HG03575 (cell line): ENCODE results near the gene MPHOSPH10.
"Not testable (repeated sequence)": the region's sequence is repeated elsewhere in the genome, so short reads cannot be mapped to it uniquely, and the experiment has no call there.

Experiments
- ATAC-seq: cut with Tn5 transposase; IDR thresholded peaks from one replicate; pipeline ENCODE4 v1.9.1; 2021; ENCODE audit not compliant: unreplicated experiment, insufficient number of reproducible peaks, low FRiP score; ENCODE audit errors: extremely low read depth

Gene MPHOSPH10, protein sequence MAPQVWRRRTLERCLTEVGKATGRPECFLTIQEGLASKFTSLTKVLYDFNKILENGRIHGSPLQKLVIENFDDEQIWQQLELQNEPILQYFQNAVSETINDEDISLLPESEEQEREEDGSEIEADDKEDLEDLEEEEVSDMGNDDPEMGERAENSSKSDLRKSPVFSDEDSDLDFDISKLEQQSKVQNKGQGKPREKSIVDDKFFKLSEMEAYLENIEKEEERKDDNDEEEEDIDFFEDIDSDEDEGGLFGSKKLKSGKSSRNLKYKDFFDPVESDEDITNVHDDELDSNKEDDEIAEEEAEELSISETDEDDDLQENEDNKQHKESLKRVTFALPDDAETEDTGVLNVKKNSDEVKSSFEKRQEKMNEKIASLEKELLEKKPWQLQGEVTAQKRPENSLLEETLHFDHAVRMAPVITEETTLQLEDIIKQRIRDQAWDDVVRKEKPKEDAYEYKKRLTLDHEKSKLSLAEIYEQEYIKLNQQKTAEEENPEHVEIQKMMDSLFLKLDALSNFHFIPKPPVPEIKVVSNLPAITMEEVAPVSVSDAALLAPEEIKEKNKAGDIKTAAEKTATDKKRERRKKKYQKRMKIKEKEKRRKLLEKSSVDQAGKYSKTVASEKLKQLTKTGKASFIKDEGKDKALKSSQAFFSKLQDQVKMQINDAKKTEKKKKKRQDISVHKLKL

DNA sequence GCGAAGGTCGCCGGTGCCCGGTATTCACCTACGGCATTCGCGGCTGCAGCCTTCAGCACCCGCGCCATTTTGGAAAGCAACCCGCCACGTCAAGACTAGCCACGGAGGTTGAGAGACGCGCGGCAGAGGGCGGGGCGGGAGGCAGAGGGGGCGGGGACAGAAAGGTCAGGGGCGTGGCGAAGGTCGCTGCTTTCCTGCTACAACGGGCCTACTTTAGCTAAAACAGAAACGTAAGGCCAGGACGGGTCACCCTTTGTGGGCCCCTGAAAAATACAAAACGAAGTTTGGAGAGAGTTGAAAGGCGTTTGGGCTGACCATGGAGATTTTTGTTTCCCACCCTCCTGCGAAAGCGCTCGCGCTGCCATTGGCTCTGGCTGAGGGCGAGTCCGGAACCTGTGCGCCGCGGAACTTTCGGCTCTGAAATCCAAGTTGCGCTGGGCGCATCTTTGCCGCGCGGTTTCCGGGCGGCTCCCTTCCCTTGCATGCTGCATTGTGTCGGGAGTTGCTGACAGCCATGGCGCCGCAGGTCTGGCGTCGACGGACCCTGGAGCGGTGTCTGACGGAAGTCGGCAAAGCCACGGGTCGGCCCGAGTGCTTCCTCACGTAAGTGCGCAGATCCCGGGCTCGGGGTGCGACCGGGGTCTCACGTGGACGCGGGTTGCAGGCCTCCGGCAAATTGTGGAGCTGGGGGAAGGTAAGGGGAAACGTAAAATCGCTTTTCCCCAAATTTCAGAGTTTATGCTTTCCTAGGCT lies at the start of gene MPHOSPH10, which contains the start of gene MCEE:
TSS of gene MPHOSPH10 (plus strand) at position 483 of the 753 bp plus-strand sequence. CDS start at position 515, 32 bp downstream.
TSS of gene MCEE (minus strand) at position 78 of the 753 bp plus-strand sequence. CDS start at position 68, 10 bp downstream.
- ATAC-seq: peak; percentile 55

DNA sequence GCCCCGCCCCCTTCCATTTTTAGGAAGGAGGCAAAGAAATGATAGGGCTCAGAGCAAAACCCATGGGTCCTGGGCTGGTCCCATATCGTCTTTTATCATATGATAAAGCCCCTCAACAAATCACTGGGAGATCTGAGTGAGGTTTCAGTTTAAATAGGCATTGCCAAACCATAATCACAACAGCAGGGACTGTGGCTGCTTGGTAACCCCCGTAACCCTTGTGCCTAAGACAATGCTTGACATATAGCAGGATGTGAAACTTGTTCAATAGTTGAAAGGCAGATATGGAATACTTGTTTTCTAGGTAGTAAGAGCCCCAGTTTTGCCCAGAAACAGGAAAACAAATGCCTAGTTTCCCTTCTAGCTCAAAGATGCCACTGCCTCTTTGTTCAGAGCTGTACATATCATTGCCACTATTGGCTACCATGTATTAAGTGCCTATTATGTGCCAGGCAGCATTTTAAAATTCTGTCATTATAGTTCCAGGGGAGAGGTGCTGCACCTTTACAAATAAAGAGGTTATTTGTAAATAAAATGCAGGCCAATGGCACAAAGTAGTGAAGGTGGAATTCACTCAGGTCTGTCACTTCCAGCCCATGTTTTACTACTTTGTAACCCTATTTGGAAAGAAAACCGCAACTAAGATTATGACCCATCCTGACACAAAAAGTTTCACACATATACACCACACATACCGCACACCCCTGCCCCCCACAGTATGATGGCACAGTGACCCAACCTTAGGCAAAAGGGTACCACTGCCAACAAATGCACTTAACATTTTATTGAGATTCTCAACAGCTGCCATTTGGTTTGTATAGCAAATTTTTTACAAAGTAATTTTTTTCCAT lies 47.8 kb upstream of the MPHOSPH10 start:
- ATAC-seq: no peak

DNA sequence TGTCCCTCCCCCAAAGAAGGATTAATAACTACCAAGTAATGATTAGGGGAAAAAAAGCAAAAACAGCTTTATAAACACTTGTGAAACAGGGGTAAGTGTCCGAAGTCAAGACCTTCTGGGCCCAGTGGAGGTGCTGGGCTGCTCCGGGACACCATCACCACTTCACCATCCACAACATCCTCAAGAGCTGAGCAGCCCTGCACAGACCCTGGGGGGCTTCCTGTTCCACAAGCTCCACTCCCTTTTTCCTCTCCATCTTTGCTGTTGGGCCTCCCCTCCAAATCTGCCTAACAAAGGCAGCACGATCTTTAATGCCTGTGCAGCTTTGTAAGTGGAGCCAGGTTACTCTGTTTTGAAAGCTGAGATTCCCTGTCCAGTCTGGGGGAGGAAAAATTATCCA lies 47.1 kb upstream of the MPHOSPH10 start:
- ATAC-seq: not testable (repeated sequence)

DNA sequence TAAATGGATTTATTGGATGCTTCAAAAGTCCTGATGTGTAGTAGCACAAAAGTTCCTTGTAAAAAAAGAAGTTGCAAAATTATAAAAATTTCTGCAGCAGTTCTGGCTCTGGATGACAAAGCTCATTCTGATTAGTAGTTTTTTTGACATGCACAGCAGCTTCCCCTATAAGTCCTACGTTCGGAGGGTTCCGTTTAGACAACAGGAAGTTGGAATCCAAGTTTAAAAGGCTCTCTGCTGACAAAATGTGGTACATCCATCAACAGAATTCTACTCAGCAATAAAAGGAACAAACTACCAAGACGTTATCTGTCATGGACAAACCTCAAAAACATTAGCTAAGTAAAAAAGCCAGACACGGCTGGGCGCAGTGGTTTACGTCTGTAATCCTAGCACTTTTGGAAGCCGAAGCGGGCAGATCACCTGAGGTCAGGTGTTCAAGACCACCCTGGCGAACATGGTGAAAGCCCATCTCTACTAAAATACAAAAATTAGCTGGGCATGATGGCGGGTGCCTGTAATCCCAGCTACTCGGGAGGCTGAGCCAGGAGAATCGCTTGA lies 46.6 kb upstream of the MPHOSPH10 start:
- not testable (repeated sequence) for ATAC-seq

DNA sequence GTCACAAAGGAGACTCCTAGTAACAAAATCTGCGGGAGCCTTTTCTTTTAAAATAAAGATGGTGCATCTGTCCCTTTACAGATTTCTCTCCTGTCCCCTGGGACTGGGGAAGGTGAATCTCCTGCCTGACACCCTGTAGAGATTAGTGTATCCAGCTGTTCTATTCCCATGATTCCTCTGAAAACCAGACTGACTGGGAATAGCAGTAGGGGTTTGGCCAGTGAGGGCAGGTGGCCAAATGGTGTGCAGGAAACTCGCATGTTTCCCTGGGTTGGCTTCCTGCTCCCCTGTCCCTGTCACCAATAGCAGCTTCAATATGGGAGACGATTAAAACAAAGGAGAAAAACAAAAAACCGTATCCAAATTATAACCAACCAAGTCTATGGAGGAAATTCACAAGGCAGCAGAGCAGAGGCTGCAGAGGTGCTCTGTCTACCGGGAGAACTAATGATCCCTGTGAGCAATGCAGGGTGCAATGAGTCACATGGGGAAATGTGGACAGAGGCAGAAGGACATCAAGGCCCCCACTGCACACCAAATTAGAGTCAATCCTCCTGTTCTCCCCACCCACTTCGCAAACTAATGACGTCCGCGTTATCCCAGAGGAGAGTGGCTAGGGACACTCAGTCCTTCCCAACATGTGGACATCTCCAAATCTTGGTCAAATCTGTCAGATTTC lies 45.0 kb upstream of the MPHOSPH10 start:
- ATAC-seq: not testable (repeated sequence)

DNA sequence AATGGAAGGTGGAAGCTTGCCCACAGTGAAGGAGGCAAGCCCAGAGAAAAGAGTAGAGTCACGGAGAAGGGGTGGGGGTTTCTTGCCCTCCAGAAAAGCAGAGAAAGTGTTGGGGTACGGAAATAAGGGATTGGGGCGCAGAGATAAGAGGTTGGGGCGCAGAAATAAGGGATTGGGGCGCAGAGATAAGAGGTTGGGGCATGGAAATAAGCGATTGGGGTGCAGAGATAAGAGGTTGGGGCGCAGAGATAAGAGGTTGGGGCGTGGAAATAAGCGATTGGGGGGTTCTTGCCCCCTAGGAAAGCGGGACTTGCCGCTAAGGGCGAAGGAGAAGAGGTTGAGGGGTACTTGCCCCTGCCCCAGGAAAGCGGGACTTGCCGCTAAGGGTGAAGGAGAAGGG lies 41.0 kb upstream of the MPHOSPH10 start:
- ATAC-seq: not testable (repeated sequence)

DNA sequence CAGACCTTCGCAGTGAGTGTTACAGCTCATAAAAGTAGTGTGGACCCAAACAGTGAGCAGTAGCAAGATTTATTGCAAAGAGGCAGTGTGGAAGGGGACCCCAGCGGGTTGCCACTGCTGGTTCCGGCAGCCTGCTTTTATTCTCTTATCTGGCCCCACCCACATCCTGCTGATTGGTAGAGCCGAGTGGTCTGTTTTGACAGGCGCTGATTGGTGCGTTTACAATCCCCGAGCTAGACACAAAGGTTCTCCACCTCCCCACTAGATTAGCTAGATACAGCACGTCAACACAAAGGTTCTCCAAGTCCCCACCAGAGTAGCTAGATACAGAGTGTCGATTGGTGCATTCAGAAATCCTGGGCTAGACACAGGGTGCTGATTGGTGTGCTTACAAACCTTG lies 38.6 kb upstream of the MPHOSPH10 start:
- ATAC-seq: not testable (repeated sequence)

DNA sequence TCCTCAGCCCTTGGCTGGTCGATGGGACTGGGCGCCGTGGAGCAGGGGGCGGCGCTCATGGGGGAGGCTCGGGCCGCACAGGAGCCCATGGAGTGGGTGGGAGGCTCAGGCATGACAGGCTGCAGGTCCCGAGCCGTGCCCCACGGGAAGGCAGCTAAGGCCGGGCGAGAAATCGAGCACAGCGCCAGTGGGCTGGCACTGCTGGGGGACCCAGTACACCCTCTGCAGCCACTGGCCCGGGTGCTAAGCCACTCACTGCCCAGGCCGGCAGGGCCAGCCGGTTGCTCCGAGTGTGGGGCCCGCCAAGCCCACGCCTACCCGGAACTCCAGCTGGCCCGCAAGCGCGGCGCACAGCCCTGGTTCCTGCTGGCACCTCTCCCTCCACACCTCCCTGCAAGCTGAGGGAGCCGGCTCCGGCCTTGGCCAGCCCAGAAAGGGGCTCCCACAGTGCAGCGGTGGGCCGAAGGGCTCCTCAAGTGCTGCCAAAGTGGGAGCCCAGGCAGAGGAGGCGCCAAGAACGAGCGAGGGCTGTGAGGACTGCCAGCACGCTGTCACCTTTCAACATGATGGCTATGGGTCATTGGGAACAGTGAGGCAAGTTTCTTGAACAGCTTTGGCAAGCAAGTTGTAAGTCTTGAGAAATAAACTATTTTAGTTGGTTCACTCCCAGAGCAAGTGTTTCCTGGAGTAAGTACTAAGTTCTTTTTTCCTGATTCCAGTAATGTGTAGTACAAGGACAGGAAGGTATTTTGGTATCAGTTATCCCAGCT lies 37.8 kb upstream of the MPHOSPH10 start:
- ATAC-seq: not testable (repeated sequence)

DNA sequence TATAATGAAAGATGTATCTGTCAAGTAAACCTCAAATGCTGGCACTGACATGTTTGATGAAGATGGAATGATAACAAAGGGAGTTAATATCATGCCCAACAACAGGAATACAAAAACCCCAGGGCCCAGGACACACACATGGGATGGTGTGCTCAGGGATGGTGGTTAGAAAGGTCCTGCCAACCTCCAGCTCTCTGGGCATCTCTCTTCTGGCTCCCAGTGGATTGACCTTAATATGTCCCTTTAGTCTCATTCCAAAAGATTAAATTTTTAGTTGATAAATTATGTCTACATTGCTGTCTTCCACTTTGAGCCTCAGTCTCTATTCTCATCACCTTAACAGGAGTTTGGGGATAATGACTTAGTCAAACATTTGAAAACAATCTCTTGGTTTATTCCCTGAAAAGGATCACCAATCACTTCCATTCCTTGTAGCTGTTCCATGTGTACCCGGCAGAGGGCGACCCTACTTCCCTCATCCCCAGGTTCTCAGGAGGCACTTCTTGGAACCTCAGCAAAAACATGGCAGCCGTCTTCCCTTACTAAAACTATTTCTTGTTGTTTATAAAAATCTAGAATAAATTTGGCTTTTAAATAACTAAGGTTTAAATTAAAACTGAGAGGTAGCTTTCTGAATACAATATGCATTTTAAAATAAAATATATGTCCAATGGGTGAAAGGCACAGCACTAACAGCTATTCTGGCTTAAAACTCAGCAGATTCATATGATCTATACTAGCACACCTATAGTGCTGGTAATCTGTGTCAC lies 30.1 kb upstream of the MPHOSPH10 start:
- no peak for ATAC-seq

DNA sequence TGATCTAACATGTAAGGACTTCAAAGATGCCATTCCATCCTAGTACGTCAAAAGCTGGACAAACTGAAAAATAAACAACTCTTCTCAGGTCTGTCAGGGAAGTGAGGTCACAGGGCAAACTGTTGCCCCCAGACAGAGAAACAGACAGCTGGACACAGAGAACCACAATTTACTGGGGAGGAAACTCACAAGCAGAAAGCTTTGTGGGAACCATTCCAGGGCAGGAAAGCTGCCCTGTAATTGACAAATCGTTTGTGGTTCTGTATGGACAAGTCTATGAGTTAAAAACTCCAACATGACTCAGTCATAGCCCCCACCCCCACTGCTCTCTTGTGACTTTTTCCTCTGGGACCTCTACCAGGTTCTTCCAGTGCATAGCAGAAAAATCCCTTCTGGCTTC lies 28.8 kb upstream of the MPHOSPH10 start:
- ATAC-seq: no peak

DNA sequence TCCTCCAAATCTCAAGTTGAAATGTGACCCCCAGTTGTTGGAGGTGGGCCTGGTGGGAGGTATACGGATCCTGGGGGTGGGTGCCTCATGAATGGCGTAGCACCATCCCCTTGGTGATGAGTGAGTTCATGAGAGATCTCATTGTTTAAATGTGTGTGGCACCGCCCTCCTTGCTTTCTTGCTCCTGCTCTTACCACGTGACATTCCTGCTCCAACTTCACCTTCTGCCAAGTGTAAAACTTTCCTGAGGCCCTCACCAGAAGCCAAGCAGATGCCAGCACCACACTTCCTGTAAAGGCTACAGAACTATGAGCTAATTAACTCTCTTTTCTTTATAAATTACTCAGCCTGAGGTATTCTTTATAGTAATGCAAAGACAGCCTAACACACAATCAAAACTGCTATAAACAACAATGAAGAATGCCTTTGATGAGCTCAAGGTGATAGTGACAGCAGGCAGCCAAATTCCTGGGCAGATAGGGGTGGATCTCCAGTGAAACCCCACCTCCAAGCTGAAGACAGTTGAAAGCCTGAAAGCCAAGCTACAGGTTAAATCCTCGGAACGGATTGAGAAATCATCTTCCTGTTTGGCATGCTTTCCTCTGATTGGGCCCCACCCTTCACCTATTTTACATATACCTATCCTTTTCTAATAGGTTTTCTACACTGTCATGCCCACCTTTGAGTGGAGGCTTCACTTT lies 27.3 kb upstream of the MPHOSPH10 start:
- ATAC-seq: no peak

DNA sequence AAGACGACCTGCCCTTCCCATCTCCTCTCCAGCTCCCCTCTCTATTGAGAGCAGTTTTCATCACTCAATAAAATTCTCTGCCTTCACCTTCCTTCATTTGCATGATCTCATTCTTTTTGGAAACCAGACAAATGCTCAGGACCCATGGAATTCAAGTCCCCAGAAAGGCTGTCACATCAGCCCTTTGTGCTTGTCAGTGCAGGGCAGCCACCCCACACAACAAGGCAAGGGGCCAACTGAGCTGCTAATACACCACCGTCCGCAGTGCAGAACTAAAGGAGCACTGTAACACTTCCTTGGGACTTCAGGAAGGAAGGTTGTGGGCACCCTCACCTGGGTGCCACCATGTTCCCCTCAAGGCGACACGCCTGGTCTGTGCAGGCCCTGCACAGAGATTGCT lies 26.6 kb upstream of the MPHOSPH10 start:
- ATAC-seq: no peak

DNA sequence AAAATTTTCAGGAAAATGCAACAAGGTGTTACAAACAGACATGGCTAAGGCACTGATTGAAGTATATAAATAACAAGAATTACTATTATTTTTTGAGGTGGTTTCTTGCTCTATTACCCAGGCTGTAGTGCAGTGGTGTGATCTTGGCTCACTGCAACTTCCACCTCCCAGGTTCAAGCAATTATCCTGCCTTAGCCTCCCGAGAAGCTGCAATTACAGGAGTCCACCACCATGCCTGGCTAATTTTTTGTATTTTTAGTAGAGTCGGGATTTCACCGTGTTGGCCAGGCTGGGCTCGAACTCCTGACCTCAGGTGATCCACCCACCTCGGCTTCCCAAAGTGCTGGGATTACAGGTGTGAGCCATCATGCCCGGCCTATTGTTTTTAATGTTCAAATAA lies 24.0 kb upstream of the MPHOSPH10 start:
- ATAC-seq: not testable (repeated sequence)

DNA sequence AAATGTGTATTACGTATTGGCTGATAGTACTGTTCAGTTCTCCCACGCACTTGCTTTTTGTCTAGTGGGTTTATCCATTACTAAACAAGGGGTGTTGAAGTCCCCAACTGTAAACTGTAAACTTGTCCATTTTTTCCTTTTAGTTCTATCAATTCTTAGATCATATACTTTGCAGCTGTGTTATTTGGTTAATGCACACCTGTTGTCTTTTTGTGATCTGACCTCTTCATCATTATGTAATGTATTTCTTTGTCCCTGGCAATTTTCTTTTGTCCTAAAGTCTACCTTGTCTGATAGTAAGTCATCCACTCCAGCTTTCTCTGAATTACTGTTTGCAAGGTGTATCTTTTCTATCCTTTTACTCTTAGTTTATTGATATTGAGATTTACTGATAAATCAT lies 22.3 kb upstream of the MPHOSPH10 start:
- no peak for ATAC-seq

DNA sequence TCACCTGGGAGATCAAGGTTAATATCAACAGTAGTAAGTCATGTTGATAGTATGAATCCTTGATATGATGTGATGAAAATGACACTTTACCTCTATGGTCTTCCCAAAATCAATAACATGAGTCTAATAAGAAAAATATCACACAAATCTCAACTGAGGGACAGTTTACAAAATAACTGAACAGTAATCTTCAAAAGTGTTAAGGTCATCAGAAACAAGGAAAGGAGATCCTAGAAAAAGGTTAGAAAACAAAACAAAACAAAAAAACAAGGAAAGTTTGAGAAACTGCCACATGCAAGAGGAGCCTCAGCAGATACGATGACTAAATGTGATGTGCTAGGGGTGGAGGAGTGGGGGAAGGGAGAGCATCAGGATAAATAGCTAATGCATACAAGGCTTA lies 16.6 kb upstream of the MPHOSPH10 start:
- no peak for ATAC-seq

DNA sequence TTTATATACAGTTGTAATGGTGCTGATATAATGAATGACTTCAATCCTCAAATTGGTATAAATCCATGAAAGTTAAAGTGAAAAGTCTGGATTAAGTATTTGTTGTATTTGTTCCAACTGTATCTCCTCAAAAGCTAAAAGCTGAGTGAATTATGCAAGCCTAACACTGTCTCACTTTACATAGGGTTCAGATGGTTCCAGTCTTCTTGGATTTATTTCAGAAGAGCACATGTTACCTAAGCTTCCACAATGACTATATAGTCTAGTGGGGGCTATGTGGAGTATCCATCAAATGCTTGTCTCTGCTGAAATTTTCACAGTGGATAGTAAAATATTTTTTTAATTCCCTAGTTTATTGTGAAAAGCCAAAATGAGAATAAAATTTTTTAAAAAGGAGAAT lies 13.4 kb upstream of the MPHOSPH10 start:
- no peak for ATAC-seq
